AG04450 (cell line): Measurements from ENCODE around the gene C11orf54. TPM values are rescaled to one million over a fixed set of nuclear protein-coding genes. Genes with fewer than 3 reads are reported as not detected.

Source experiments
- CTCF ChIA-PET: fragments of 300-600, 350-600 bp; formaldehyde crosslinking; extraction: SDS; loops from one replicate; lab custom pipeline; 2022; ENCODE audit warnings: antibody characterized with exemption, inconsistent platforms; lab: Charles Lee
- POLR2A ChIA-PET: fragments of 350-600 bp; formaldehyde crosslinking; extraction: SDS; loops from one replicate; lab custom pipeline; 2021; ENCODE audit warnings: antibody characterized with exemption, inconsistent platforms; lab: Yijun Ruan, JAX
- DNase-seq: peaks from one replicate; pipeline ENCODE4 v3.0.0-alpha.2; 2011; ENCODE audit warnings: low read depth, low spot score
- H3K27ac ChIP-seq: one replicate; pipeline ENCODE4 v1.5.1; 2012; ENCODE audit warnings: low read depth, low read length, control low read depth
- H3K27me3 ChIP-seq: one replicate; pipeline ENCODE4 v1.6.0; 2012; ENCODE audit warnings: low read length; ENCODE audit not compliant: control insufficient read depth, insufficient read depth
- H3K4me3 ChIP-seq: 2 replicates; pipeline ENCODE4 v1.5.1; 2011; ENCODE audit warnings: mild to moderate bottlenecking, low read depth, low read length, control low read depth
- H3K9me3 ChIP-seq: 2 replicates; pipeline ENCODE4 v1.5.1; 2012; ENCODE audit warnings: low read length; ENCODE audit not compliant: control insufficient read depth, insufficient read depth
- polyA minus RNA-seq: library from RNA; depleted of rRNA, polyadenylated mRNA; stranded (reverse); fragments of >200 nt; gene quantifications from 2 replicates; pipeline ENCODE4 v1.2.3, GENCODE V29; 2011; rRNA and poly(A)+ RNA removed
- polyA plus RNA-seq: library from polyadenylated mRNA; depleted of rRNA; stranded (reverse); fragments of >200 nt; gene quantifications from 2 replicates; pipeline ENCODE4 v1.2.3, GENCODE V29; 2011; rRNA removed
- TF ChIP-seq, protein P1 (sequence below): IDR thresholded peaks from 2 replicates; pipeline ENCODE4 v1.5.1; 2011; ENCODE audit warnings: low read depth, low read length, control low read depth, inconsistent platforms

C11orf54 gene
- polyA plus RNA-seq (21.2 and 28.0 TPM in 2 replicates), polyA minus RNA-seq (5.6 and 8.9 TPM in 2 replicates)

DNA sequence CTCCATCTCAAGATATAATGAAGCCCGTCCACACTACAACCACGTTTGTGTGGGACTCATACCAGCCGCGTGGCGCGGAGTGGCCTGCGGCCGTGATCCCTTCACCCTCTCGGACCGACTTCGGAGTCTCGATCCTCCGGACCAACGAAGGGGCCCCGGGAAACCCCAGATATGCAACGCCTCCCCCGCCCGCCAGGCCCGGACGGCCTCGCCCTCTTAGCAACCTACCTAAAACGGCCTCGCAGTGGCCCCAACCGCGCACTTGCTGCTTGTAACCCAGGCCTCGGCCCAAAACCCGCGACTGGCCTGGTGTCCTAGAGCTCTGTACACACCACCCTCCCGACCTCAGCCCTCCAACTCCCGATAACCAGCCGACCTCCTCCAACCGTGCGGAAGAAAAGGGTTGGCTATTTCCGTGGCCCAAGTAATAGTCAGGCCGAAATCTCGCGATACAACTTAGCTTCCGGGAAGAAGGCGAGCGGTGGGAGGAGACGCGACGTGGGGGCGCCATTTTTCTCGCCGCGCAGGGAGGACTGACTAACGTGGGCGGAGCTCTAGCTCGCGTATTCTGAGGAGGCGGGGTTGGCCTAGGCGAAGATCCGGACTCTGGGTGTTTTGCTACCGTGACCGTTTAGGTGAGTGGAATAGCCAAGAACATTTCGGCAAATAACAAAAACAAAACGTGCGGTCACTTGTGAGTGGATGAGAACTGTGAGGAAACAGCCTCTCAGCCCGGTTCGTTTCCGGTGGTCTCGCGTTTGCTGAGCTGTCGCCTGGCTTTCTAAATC lies at the start of gene C11orf54, which contains the start of gene TAF1D:
Gene C11orf54 (plus strand): TSS at position 579 of the 788 bp plus-strand sequence. CDS start 5,722 bp downstream, outside the sequence.
Gene TAF1D (minus strand): TSS at position 402 of the 788 bp plus-strand sequence. CDS start 2,191 bp downstream, outside the sequence.
- DNase-seq, result peak; percentile 96
- no peaks in the 10 kb centered on the region for H3K27me3 ChIP-seq
- ChIA-PET CTCF (interaction anchor here (0.8 to 1.6 kb wide), 4 partner anchors 14 to 153 kb away, joined by 3 to 4 read pairs (median 3); no protein-coding TSS in a partner anchor), POLR2A (interaction anchor here (0.7 to 5.0 kb wide), 9 partner anchors 10 to 388 kb away, joined by 3 to 80 read pairs (median 5); partner anchors contain the start of genes MED17 and PANX1)
- TF ChIP-seq, protein P1, sequence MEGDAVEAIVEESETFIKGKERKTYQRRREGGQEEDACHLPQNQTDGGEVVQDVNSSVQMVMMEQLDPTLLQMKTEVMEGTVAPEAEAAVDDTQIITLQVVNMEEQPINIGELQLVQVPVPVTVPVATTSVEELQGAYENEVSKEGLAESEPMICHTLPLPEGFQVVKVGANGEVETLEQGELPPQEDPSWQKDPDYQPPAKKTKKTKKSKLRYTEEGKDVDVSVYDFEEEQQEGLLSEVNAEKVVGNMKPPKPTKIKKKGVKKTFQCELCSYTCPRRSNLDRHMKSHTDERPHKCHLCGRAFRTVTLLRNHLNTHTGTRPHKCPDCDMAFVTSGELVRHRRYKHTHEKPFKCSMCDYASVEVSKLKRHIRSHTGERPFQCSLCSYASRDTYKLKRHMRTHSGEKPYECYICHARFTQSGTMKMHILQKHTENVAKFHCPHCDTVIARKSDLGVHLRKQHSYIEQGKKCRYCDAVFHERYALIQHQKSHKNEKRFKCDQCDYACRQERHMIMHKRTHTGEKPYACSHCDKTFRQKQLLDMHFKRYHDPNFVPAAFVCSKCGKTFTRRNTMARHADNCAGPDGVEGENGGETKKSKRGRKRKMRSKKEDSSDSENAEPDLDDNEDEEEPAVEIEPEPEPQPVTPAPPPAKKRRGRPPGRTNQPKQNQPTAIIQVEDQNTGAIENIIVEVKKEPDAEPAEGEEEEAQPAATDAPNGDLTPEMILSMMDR, result no peak
- H3K27ac ChIP-seq, result peak within 1 kb of the TSS; percentile 96
- H3K9me3 ChIP-seq, result no peaks in the 10 kb centered on the region; the same call in 1 of the 2 replicates
- peak within 1 kb of the TSS; percentile 74 for H3K4me3 ChIP-seq

DNA sequence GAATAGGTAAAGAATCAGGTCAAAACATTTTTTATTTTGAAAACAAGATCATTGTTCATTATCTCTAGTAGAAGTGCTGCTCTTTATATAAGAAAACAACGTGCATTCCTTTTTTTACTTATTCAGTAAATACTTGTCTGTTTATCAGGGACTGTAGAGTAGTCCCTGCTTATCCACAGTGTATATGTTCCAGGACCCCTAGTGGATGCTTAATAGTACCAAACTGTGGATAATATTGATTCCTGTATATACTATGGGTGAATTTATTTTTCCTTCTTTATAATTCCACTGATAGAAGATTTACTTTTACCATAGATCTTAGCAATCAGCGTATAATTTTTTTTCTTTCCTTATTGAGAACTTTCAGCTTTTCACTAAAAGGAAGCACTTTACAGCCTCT lies 47.4 kb upstream of the C11orf54 start:
- Histone ChIP-seq H3K27me3 (no peaks in the 10 kb centered on the region), H3K4me3 (no peak overlapping the region), H3K9me3 (no peaks in the 10 kb centered on the region), H3K27ac (no peak overlapping the region)
- CTCF ChIA-PET, result no interaction called here
- TF ChIP-seq, protein P1, result peak; percentile 30; the same call in 1 of the 2 replicates
- POLR2A ChIA-PET, result no interaction called here
- DNase-seq, result no peak

DNA sequence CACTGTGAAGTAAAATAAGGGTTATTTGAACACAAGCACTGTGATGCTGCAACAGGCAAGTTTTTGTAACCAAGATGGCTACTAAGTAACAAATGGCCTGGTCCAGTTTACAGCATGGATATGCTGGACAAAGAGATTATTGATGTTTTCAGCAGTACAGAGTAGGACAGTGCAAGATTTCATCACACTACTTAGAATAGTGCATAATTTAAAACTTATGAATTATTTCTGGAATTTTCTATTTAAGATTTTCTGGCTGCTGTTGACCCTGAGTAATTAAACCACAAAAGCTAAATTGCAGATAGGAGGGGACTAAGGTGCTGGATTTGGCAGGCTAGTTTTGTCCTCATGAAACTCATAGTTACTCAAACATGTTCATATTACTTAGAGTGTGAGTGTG lies 46.9 kb upstream of the C11orf54 start:
- Histone ChIP-seq H3K4me3 (no peak overlapping the region), H3K9me3 (no peaks in the 10 kb centered on the region), H3K27me3 (no peaks in the 10 kb centered on the region), H3K27ac (no peak overlapping the region)
- ChIA-PET CTCF (no interaction called here), POLR2A (no interaction called here)
- no peak for DNase-seq
- TF ChIP-seq, protein P1, result no peak

DNA sequence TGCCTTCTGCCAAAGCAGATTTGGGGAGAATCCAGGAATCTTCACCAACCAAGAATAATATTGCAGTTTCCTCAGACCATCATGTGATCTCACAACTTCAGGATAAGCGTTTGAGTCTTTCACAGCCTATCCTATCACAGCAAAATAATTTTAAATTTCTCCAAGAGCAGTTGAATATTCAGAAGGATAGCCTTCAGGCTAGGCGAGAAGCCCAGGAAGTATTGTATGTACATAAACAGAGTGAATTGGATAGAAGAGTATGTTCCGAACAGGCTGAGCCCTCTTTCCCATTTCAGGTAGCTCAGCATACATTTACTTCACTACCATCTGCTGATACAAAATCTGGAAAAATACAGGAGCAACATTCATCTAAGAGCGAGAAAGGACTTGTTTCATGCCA lies 43.9 kb upstream of the C11orf54 start:
- H3K9me3 ChIP-seq, result no peaks in the 10 kb centered on the region
- TF ChIP-seq, protein P1, result no peak
- no peaks in the 10 kb centered on the region for H3K27me3 ChIP-seq
- no peak overlapping the region for H3K27ac ChIP-seq
- ChIA-PET POLR2A (no interaction called here), CTCF (no interaction called here)
- no peak overlapping the region for H3K4me3 ChIP-seq
- no peak for DNase-seq

DNA sequence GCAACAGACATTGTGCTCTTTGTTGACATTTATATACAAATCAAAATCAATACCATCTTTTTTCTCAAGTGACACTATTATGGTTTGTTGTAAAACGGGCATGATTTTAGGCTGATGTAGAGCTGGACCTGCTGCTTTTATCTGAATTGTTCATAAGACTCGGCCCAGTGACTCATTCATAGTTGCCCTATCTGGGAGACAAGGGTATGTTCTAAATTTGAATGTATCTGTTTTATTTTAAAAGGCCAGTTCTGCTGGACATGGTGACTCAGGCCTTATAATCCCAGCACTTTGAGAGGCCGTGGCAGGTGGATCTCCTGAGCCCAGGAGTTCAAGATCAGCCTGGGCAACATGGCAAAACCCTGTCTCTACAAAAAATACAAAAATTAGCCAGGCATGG lies 40.6 kb upstream of the C11orf54 start:
- no peaks in the 10 kb centered on the region for H3K27me3 ChIP-seq
- no peak for DNase-seq
- H3K9me3 ChIP-seq, result no peaks in the 10 kb centered on the region
- POLR2A ChIA-PET, result no interaction called here
- no peak overlapping the region for H3K4me3 ChIP-seq
- CTCF ChIA-PET, result no interaction called here
- TF ChIP-seq, protein P1, result no peak
- H3K27ac ChIP-seq, result no peak overlapping the region
